GM12878 (cell line): ENCODE measurements around the gene SMTNL2. TPM values are rescaled to one million over a fixed set of nuclear protein-coding genes. Genes with fewer than 3 reads are reported as not detected.

Experiments used
- ATAC-seq: fragments of 200-7000 bp; cut with Tn5 transposase; 3 replicates; pipeline ENCODE4 v1.9.1; 2020; ENCODE audit warnings: mild to moderate bottlenecking, moderate library complexity
- BruUV-seq: library from RNA; stranded (reverse); fragments of 400-500 nt; replicated peaks from 2 replicates; lab custom pipeline; 2021; lab: Mats Ljungman, UMichigan
- CTCF ChIA-PET: fragments of 300-600 bp; sonication (Branson Sonifier 250); formaldehyde crosslinking; extraction: SDS; loops from one replicate; lab custom pipeline; 2021; ENCODE audit warnings: inconsistent platforms; lab: Yijun Ruan, JAX
- POLR2A ChIA-PET: fragments of 350-600 bp; formaldehyde crosslinking; extraction: SDS; loops from one replicate; lab custom pipeline; 2021; ENCODE audit warnings: inconsistent platforms; lab: Charles Lee
- RAD21 ChIA-PET: fragments of 300-600 bp; sonication (Branson Sonifier 250); formaldehyde crosslinking; loops from one replicate; lab custom pipeline; 2023; ENCODE audit warnings: antibody characterized with exemption; ENCODE audit not compliant: unreplicated experiment; lab: Charles Lee
- SMC1A ChIA-PET: fragments of 300-600 bp; sonication (Branson Sonifier 250); formaldehyde crosslinking; loops from one replicate; lab custom pipeline; 2023; ENCODE audit not compliant: unreplicated experiment, uncharacterized antibody; lab: Charles Lee
- DNase-seq: peaks from one replicate; pipeline ENCODE4 v3.0.0-alpha.2; 2011; ENCODE audit warnings: low read depth, low spot score
- FAIRE-seq: peaks from 3 replicates; lab custom pipeline; 2011; peaks lifted over from hg19 to GRCh38; lab: Jason Lieb, UNC
- H2AFZ ChIP-seq: 2 replicates; pipeline ENCODE4 v1.6.0; 2011; ENCODE audit warnings: low read depth, low read length, control low read depth; ENCODE audit not compliant: control insufficient read depth
- H3K27ac ChIP-seq: 2 replicates; pipeline ENCODE4 v1.5.1; 2011; ENCODE audit warnings: control low read depth; ENCODE audit not compliant: control insufficient read depth, insufficient read depth
- H3K27me3 ChIP-seq, 2 experiments: replicated peaks in 1 of 2; 2 replicates each; pipeline versions ENCODE4 v1.6.0 to v1.6.1; 2011; ENCODE audit warnings: low read length in 1 of 2; ENCODE audit not compliant: control insufficient read depth in 2 of 2, insufficient read depth in 2 of 2
- H3K36me3 ChIP-seq, 2 experiments: 2 replicates each; pipeline ENCODE4 v1.5.1; 2011; ENCODE audit warnings: low read length in 1 of 2; ENCODE audit not compliant: control insufficient read depth in 2 of 2, insufficient read depth in 2 of 2
- H3K4me1 ChIP-seq: 2 replicates; pipeline ENCODE4 v1.6.1; 2011; ENCODE audit warnings: mild to moderate bottlenecking, low read length, moderate library complexity, mixed read lengths; ENCODE audit not compliant: control insufficient read depth, insufficient read depth
- H3K4me2 ChIP-seq: 2 replicates; pipeline ENCODE4 v1.6.0; 2011; ENCODE audit warnings: control low read depth; ENCODE audit not compliant: control insufficient read depth, insufficient read depth
- H3K4me3 ChIP-seq: fragments of 200-600 bp; sonication (generic); 2 replicates; pipeline ENCODE4 v1.5.1; 2016
- H3K79me2 ChIP-seq: 2 replicates; pipeline ENCODE4 v1.6.0; 2011; ENCODE audit warnings: low read length; ENCODE audit not compliant: control insufficient read depth, insufficient read depth
- H3K9ac ChIP-seq: 2 replicates; pipeline ENCODE4 v1.8.0; 2011; ENCODE audit warnings: low read length, control low read depth, mixed read lengths; ENCODE audit not compliant: control insufficient read depth, insufficient read depth
- H3K9me3 ChIP-seq: replicated peaks from 3 replicates; pipeline ENCODE4 v1.5.1; 2011; ENCODE audit warnings: mild to moderate bottlenecking, low read length; ENCODE audit not compliant: control insufficient read depth, insufficient read depth
- H4K20me1 ChIP-seq: 2 replicates; pipeline ENCODE4 v1.6.0; 2011; ENCODE audit not compliant: control insufficient read depth, insufficient read depth
- ASH2L ChIP-seq: fragments of 300-600, 200-600 bp; sonication (generic); IDR thresholded peaks from 2 replicates; pipeline ENCODE4 v1.6.1; 2017; ENCODE audit warnings: low read depth, mild to moderate bottlenecking, borderline replicate concordance
- GATAD2B ChIP-seq: fragments of 450-650 bp; conservative IDR thresholded peaks from 2 replicates; pipeline ENCODE4 v1.6.1; 2017; ENCODE audit warnings: low read depth, mild to moderate bottlenecking, moderate library complexity
- IKZF2 ChIP-seq, 2 experiments: fragments of 450-650 bp; IDR thresholded peaks; 2 replicates each; pipeline ENCODE4 v1.6.1; 2017; ENCODE audit warnings: mild to moderate bottlenecking in 2 of 2, moderate library complexity in 2 of 2
- SMARCA5 ChIP-seq: fragments of 450-650 bp; IDR thresholded peaks from 2 replicates; pipeline ENCODE4 v1.6.1; 2017; ENCODE audit warnings: mild to moderate bottlenecking
- ZBTB11 ChIP-seq: fragments of 450-650 bp; formaldehyde crosslinking; IDR thresholded peaks from 2 replicates; pipeline ENCODE4 v1.5.0; 2022; ENCODE audit warnings: mild to moderate bottlenecking, missing genetic modification characterization
- ZNF384 ChIP-seq: IDR thresholded peaks from 2 replicates; pipeline ENCODE4 v1.6.1; 2012; ENCODE audit warnings: low read depth, mild to moderate bottlenecking, low read length, improper control_type of control experiment, borderline replicate concordance
- WGBS: methylation state at CpG from one replicate; pipeline ENCODE4 v1.1.6; 2016; ENCODE audit warnings: low lambda C conversion rate; ENCODE audit not compliant: insufficient replicate concordance, insufficient coverage; ENCODE audit errors: missing lambda C conversion rate; 5-methylcytosine and 5-hydroxymethylcytosine counted together
- in situ Hi-C: fragments of 300-500 bp; cut with MboI; formaldehyde crosslinking; loops from 9 replicates; pipeline ENCODE4 v1.14.3; 2018; ENCODE audit warnings: mixed read lengths
- intact Hi-C: fragments of 100-400 bp; cut with micrococcal nuclease; formaldehyde crosslinking; loops from one replicate; pipeline ENCODE4 v1.14.2; 2022; ENCODE audit not compliant: unreplicated experiment
- polyA plus RNA-seq, 11 experiments: library from polyadenylated mRNA; depleted of rRNA in 4 of 11; unstranded in 6 of 11; stranded (reverse) in 5 of 11; fragments of >200 nt; fragmentation: Nextera tagmentation in 4 of 11; fragmentation: Illumina TruSeq in 1 of 11; extraction: Ambion mirVana in 4 of 11; extraction: Trizol in 1 of 11; gene quantifications; 1 replicate in 1 of 11; 2 replicates in 10 of 11; pipeline versions ENCODE4 v1.2.1 to v1.2.3, GENCODE V29; 2011 to 2016; ENCODE audit warnings: inconsistent platforms in 2 of 11, missing spikeins in 2 of 11, low read depth in 1 of 11
- total RNA-seq, 4 experiments: library from RNA; depleted of rRNA in 3 of 4; stranded (reverse); fragments of >200 nt in 3 of 4; fragmentation: Illumina TruSeq in 1 of 4; extraction: Trizol in 1 of 4; gene quantifications; 2 replicates each; pipeline versions ENCODE4 v1.2.1 to v1.2.3, GENCODE V29; 2013 to 2021
- TF ChIP-seq, protein P1 (sequence below): fragments of 450-650 bp; formaldehyde crosslinking; IDR thresholded peaks from 2 replicates; pipeline ENCODE4 v1.4.0; 2022; ENCODE audit warnings: mild to moderate bottlenecking, moderate library complexity
- TF ChIP-seq, protein P2 (sequence below): fragments of 150-350 bp; IDR thresholded peaks from 2 replicates; pipeline ENCODE4 v1.6.1; 2014; ENCODE audit warnings: mild to moderate bottlenecking, low read depth, low read length

Gene SMTNL2
- total and polyA plus RNA-seq, 10 of the 15 experiments (the other 5 are each of a cell fraction or from before 2014, with no cell fraction given), result not detected

DNA sequence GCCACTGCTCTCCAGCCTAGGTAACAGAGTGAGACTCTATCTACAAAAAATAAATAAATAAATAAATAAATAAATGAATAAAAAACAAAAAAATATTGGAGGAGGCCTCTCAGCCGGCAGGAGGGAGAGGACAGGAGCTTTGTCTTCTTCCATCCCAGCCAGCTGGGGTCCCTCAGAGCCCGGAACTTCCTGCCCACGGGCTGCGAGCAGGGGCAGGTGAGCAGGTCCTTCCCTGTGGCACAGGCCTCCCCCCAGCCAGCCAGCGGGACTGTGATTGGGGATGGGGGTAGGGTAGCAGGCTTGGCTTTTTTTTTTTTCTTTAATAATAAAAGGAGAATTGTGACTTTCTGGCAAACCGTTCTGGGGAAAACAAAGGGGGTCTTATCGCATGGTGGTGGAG is 10.1 kb downstream of the SMTNL2 start:
- SMC1A ChIA-PET, result no interaction called here
- in situ Hi-C loops, result no loop called here
- FAIRE-seq, result no peak
- CTCF ChIA-PET, result interaction anchor here (0.9 kb wide), 1 partner anchor 78 kb away, joined by 3 read pairs; no protein-coding TSS in a partner anchor
- no peak overlapping the region for H3K27ac ChIP-seq
- H3K36me3 ChIP-seq, result no peaks in the 10 kb centered on the region
- no peaks in the 10 kb centered on the region for H3K79me2 ChIP-seq
- RAD21 ChIA-PET, result no interaction called here
- peaks cover 3 to 4% of the 10 kb centered on the region in 2 experiments; a peak in 3 of 4 replicates for H3K27me3 ChIP-seq
- intact Hi-C loops, result no loop called here
- no peaks in the 10 kb centered on the region for H3K9me3 ChIP-seq
- no peak overlapping the region for H3K9ac ChIP-seq
- WGBS, result 41% methylated on average over 7 of the region's 7 CpGs
- POLR2A ChIA-PET, result no interaction called here
- TF ChIP-seq, protein P1, sequence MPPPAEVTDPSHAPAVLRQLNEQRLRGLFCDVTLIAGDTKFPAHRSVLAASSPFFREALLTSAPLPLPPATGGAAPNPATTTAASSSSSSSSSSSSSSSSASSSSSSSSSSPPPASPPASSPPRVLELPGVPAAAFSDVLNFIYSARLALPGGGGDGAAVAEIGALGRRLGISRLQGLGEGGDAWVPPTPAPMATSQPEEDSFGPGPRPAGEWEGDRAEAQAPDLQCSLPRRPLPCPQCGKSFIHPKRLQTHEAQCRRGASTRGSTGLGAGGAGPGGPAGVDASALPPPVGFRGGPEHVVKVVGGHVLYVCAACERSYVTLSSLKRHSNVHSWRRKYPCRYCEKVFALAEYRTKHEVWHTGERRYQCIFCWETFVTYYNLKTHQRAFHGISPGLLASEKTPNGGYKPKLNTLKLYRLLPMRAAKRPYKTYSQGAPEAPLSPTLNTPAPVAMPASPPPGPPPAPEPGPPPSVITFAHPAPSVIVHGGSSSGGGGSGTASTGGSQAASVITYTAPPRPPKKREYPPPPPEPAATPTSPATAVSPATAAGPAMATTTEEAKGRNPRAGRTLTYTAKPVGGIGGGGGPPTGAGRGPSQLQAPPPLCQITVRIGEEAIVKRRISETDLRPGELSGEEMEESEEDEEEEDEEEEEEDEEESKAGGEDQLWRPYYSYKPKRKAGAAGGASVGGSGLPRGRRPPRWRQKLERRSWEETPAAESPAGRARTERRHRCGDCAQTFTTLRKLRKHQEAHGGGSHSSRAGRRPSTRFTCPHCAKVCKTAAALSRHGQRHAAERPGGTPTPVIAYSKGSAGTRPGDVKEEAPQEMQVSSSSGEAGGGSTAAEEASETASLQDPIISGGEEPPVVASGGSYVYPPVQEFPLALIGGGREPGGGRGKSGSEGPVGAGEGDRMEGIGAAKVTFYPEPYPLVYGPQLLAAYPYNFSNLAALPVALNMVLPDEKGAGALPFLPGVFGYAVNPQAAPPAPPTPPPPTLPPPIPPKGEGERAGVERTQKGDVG (CRISPR knock-in tag), result no peak
- no peak for TF ChIP-seq GATAD2B
- TF ChIP-seq ZNF384, result no peak
- no peak for TF ChIP-seq ASH2L
- TF ChIP-seq SMARCA5, result no peak
- no peak for TF ChIP-seq ZBTB11
- TF ChIP-seq, protein P2, sequence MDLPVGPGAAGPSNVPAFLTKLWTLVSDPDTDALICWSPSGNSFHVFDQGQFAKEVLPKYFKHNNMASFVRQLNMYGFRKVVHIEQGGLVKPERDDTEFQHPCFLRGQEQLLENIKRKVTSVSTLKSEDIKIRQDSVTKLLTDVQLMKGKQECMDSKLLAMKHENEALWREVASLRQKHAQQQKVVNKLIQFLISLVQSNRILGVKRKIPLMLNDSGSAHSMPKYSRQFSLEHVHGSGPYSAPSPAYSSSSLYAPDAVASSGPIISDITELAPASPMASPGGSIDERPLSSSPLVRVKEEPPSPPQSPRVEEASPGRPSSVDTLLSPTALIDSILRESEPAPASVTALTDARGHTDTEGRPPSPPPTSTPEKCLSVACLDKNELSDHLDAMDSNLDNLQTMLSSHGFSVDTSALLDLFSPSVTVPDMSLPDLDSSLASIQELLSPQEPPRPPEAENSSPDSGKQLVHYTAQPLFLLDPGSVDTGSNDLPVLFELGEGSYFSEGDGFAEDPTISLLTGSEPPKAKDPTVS, result no peak
- no peak for TF ChIP-seq IKZF2 (IDR thresholded peaks at IDR 0.05)
- TF ChIP-seq, all 136 proteins: peak for 0
- no peaks in the 10 kb centered on the region for H3K4me1 ChIP-seq
- H4K20me1 ChIP-seq, result no peaks in the 10 kb centered on the region
- no peak for ATAC-seq
- no peak overlapping the region for H3K4me2 ChIP-seq
- DNase-seq, result no peak
- H3K4me3 ChIP-seq, result no peak overlapping the region
- BruUV-seq, result no TSS peak
- H2AFZ ChIP-seq, result no peak overlapping the region
